WTC11 (cell line): ENCODE data around the gene FXYD5. TPM values are rescaled to one million over a fixed set of nuclear protein-coding genes. Genes with fewer than 3 reads are reported as not detected.

Experiments used
- ATAC-seq: fragments of 200-7000 bp; cut with Tn5 transposase; 2 replicates; pipeline ENCODE4 v1.10.0; 2021; ENCODE audit warnings: mild to moderate bottlenecking, moderate library complexity
- CTCF ChIA-PET: fragments of 300-600 bp; sonication (Branson Sonifier 250); formaldehyde crosslinking; loops from one replicate; lab custom pipeline; 2021; ENCODE audit warnings: antibody characterized with exemption; lab: Charles Lee
- POLR2A ChIA-PET: fragments of 350-600 bp; sonication (Branson Sonifier 250); formaldehyde crosslinking; loops from one replicate; lab custom pipeline; 2021; ENCODE audit warnings: antibody characterized with exemption; lab: Charles Lee
- DNase-seq: peaks from one replicate; pipeline ENCODE4 v3.0.0; 2021; ENCODE audit warnings: low spot score
- H3K27ac Mint-ChIP-seq: 2 replicates; pipeline ENCODE4 v1.8.0; 2021; ENCODE audit warnings: mixed read lengths
- H3K27me3 Mint-ChIP-seq: 2 replicates; pipeline ENCODE4 v1.8.0; 2021; ENCODE audit warnings: low read depth, mild to moderate bottlenecking, moderate library complexity, mixed read lengths
- H3K36me3 Mint-ChIP-seq: 2 replicates; pipeline ENCODE4 v1.8.0; 2021; ENCODE audit warnings: mixed read lengths
- H3K4me1 Mint-ChIP-seq: 2 replicates; pipeline ENCODE4 v1.8.0; 2022; ENCODE audit warnings: mixed read lengths
- H3K4me3 Mint-ChIP-seq: 2 replicates; pipeline ENCODE4 v1.8.0; 2021; ENCODE audit warnings: mild to moderate bottlenecking, moderate library complexity, mixed read lengths
- H3K9me3 Mint-ChIP-seq: 2 replicates; pipeline ENCODE4 v1.8.0; 2021; ENCODE audit warnings: mixed read lengths
- ATF2 ChIP-seq: sonication (generic); formaldehyde crosslinking; IDR thresholded peaks from 2 replicates; pipeline ENCODE4 v1.8.1; 2022; ENCODE audit warnings: low read depth, missing genetic modification reagents, borderline replicate concordance
- ATF3 ChIP-seq: sonication (generic); formaldehyde crosslinking; conservative IDR thresholded peaks from 2 replicates; pipeline ENCODE4 v1.8.1; 2022; ENCODE audit warnings: mild to moderate bottlenecking, missing genetic modification reagents
- CREB1 ChIP-seq: sonication (generic); formaldehyde crosslinking; IDR thresholded peaks from 2 replicates; pipeline ENCODE4 v1.8.0; 2023; ENCODE audit warnings: mild to moderate bottlenecking, missing genetic modification reagents
- CREM ChIP-seq: sonication (generic); formaldehyde crosslinking; IDR thresholded peaks from 2 replicates; pipeline ENCODE4 v1.8.1; 2022; ENCODE audit warnings: mild to moderate bottlenecking, missing genetic modification reagents, moderate library complexity
- E2F5 ChIP-seq: sonication (generic); formaldehyde crosslinking; IDR thresholded peaks from 2 replicates; pipeline ENCODE4 v1.8.1; 2022; ENCODE audit warnings: mild to moderate bottlenecking, moderate library complexity, missing genetic modification reagents
- ESRRA ChIP-seq: sonication (generic); formaldehyde crosslinking; IDR thresholded peaks from 2 replicates; pipeline ENCODE4 v1.8.1; 2022; ENCODE audit warnings: mild to moderate bottlenecking, missing genetic modification reagents, borderline replicate concordance
- ETV6 ChIP-seq: sonication (generic); formaldehyde crosslinking; IDR thresholded peaks from 2 replicates; pipeline ENCODE4 v1.8.1; 2022; ENCODE audit warnings: mild to moderate bottlenecking, missing genetic modification reagents
- FOXJ3 ChIP-seq: sonication (generic); formaldehyde crosslinking; IDR thresholded peaks from 2 replicates; pipeline ENCODE4 v1.9.0; 2021; ENCODE audit warnings: missing genetic modification reagents, mild to moderate bottlenecking, borderline replicate concordance
- GTF2I ChIP-seq: fragments of 250-450 bp; sonication (Bioruptor Pico); conservative IDR thresholded peaks from 2 replicates; pipeline ENCODE4 v1.4.0; 2021; ENCODE audit warnings: mild to moderate bottlenecking
- HMGXB4 ChIP-seq: sonication (generic); formaldehyde crosslinking; IDR thresholded peaks from 2 replicates; pipeline ENCODE4 v1.8.1; 2023; ENCODE audit warnings: mild to moderate bottlenecking, moderate library complexity, missing genetic modification reagents
- MYBL2 ChIP-seq: sonication (generic); formaldehyde crosslinking; IDR thresholded peaks from 2 replicates; pipeline ENCODE4 v1.8.1; 2023; ENCODE audit warnings: mild to moderate bottlenecking, moderate library complexity, missing genetic modification reagents
- NR1H2 ChIP-seq: sonication (generic); formaldehyde crosslinking; IDR thresholded peaks from 2 replicates; pipeline ENCODE4 v1.9.0; 2021; ENCODE audit warnings: mild to moderate bottlenecking, moderate library complexity, missing genetic modification reagents
- NR3C1 ChIP-seq: sonication (generic); formaldehyde crosslinking; conservative IDR thresholded peaks from 2 replicates; pipeline ENCODE4 v1.8.1; 2023; ENCODE audit warnings: low read depth, mild to moderate bottlenecking, missing genetic modification reagents
- PRDM15 ChIP-seq: sonication (generic); formaldehyde crosslinking; IDR thresholded peaks from 2 replicates; pipeline ENCODE4 v1.8.0; 2022; ENCODE audit warnings: missing genetic modification reagents
- RELA ChIP-seq: sonication (generic); formaldehyde crosslinking; IDR thresholded peaks from 2 replicates; pipeline ENCODE4 v1.8.1; 2022; ENCODE audit warnings: missing genetic modification reagents, mild to moderate bottlenecking, borderline replicate concordance
- SMAD3 ChIP-seq: sonication (generic); formaldehyde crosslinking; IDR thresholded peaks from 2 replicates; pipeline ENCODE4 v1.8.0; 2022; ENCODE audit warnings: missing genetic modification reagents, mild to moderate bottlenecking, borderline replicate concordance
- SOX15 ChIP-seq: fragments of 250-450 bp; sonication (Bioruptor Pico); IDR thresholded peaks from 2 replicates; pipeline ENCODE4 v1.9.0; 2021; ENCODE audit warnings: mild to moderate bottlenecking
- TP53 ChIP-seq: sonication (generic); formaldehyde crosslinking; IDR thresholded peaks from 2 replicates; pipeline ENCODE4 v1.8.1; 2023; ENCODE audit warnings: mild to moderate bottlenecking, missing genetic modification reagents
- ZNF121 ChIP-seq: sonication (generic); formaldehyde crosslinking; IDR thresholded peaks from 2 replicates; pipeline ENCODE4 v1.8.0; 2023; ENCODE audit warnings: missing genetic modification reagents
- ZNF416 ChIP-seq: fragments of 250-450 bp; sonication (Bioruptor Pico); IDR thresholded peaks from 2 replicates; pipeline ENCODE4 v1.9.0; 2021; ENCODE audit warnings: mild to moderate bottlenecking, inconsistent platforms
- ZNF671 ChIP-seq: fragments of 250-450 bp; sonication (Bioruptor Pico); IDR thresholded peaks from 2 replicates; pipeline ENCODE4 v1.8.0; 2021; ENCODE audit warnings: mild to moderate bottlenecking
- total RNA-seq: library from RNA; stranded (reverse); gene quantifications from 3 replicates; pipeline ENCODE4 v1.2.3, GENCODE V29; 2021

FXYD5 gene
- total RNA-seq, 1 experiment from 2014 or later: 114 TPM

GRCh38 chr19:35105411-35106290, 48.9 kb upstream of the FXYD5 start (continued):
- TF ChIP-seq ATF2 (no peak), NR3C1 (CRISPR knock-in tag) (no peak), CREM (CRISPR knock-in tag) (no peak), GTF2I (no peak), SMAD3 (no peak), E2F5 (CRISPR knock-in tag) (no peak), MYBL2 (CRISPR knock-in tag) (no peak), ATF3 (CRISPR knock-in tag) (no peak), PRDM15 (CRISPR knock-in tag) (no peak), ZNF671 (CRISPR knock-in tag) (no peak)

- H3K36me3 Mint-ChIP-seq: 0 out of 2 replicates have a peak, but pooled peaks cover 3% of the 10 kb centered on the region
- ChIA-PET CTCF (interaction anchor here (0.7 kb wide), 1 partner anchor 9 kb away, joined by 3 read pairs; no protein-coding TSS in a partner anchor), POLR2A (no interaction called here)
- H3K9me3 Mint-ChIP-seq: peaks cover 8% of the 10 kb centered on the region; the same call in 1 of the 2 replicates
- TF ChIP-seq SOX15 (CRISPR knock-in tag) (no peak), ZNF416 (CRISPR knock-in tag) (no peak), ESRRA (CRISPR knock-in tag) (no peak), GTF2I (no peak), TP53 (CRISPR knock-in tag) (no peak), HMGXB4 (CRISPR knock-in tag) (no peak), NR1H2 (CRISPR knock-in tag) (no peak), RELA (CRISPR knock-in tag) (no peak), CREM (CRISPR knock-in tag) (no peak), ZNF121 (CRISPR knock-in tag) (no peak), CREB1 (no peak), FOXJ3 (CRISPR knock-in tag) (no peak), ETV6 (CRISPR knock-in tag) (no peak)
- H3K4me3 Mint-ChIP-seq: no peak overlapping the region
- no peak overlapping the region for H3K27ac Mint-ChIP-seq
- ATAC-seq (no peak), DNase-seq (no peak)
- no peaks in the 10 kb centered on the region for H3K27me3 Mint-ChIP-seq
- H3K4me1 Mint-ChIP-seq: peaks cover 8% of the 10 kb centered on the region
Measured at GRCh38 chr19:35106291-35106583, 48.3 kb upstream of the FXYD5 start.
